CD14-positive monocyte (primary cell): Measurements from ENCODE around the gene MS4A15. TPM values are rescaled to one million over a fixed set of nuclear protein-coding genes. Genes with fewer than 3 reads are reported as not detected.
"Not testable (repeated sequence)": the region's sequence is repeated elsewhere in the genome, so short reads cannot be mapped to it uniquely, and the experiment has no call there.

Experiments used
- DNase-seq, 3 donors: peaks; one replicate each; pipeline ENCODE4 v3.0.0-alpha.2; 2011 to 2022
- H2AFZ ChIP-seq: 2 replicates; pipeline ENCODE4 v1.6.0; 2012; ENCODE audit warnings: mild to moderate bottlenecking, low read depth, low read length, inconsistent platforms; ENCODE audit not compliant: insufficient read depth, poor library complexity, severe bottlenecking
- H3K27ac ChIP-seq, 2 donors: 1 replicate in 1 of 2; 2 replicates in 1 of 2; pipeline ENCODE4 v1.5.1; 2012 to 2013; ENCODE audit warnings: low read length in 2 of 2, control low read depth in 1 of 2, inconsistent platforms in 1 of 2, low read depth in 1 of 2, mild to moderate bottlenecking in 1 of 2
- H3K27me3 ChIP-seq, 2 donors: one replicate each; pipeline versions ENCODE4 v1.6.0 to v1.6.1; 2011 to 2013; ENCODE audit warnings: low read length in 2 of 2; ENCODE audit not compliant: control insufficient read depth in 2 of 2, insufficient read depth in 2 of 2
- H3K36me3 ChIP-seq, 2 donors: replicated peaks in 1 of 2; 1 replicate in 1 of 2; 2 replicates in 1 of 2; pipeline versions ENCODE4 v1.5.1 to v1.6.1; 2012 to 2013; ENCODE audit warnings: low read length in 2 of 2, control low read depth in 1 of 2, inconsistent platforms in 1 of 2, mild to moderate bottlenecking in 1 of 2; ENCODE audit not compliant: insufficient read depth in 2 of 2, control insufficient read depth in 1 of 2
- H3K4me1 ChIP-seq, 2 donors: 1 replicate in 1 of 2; 2 replicates in 1 of 2; pipeline versions ENCODE4 v1.5.1 to v1.6.1; 2012 to 2013; ENCODE audit warnings: low read length in 2 of 2, control low read depth in 1 of 2, inconsistent platforms in 1 of 2, mild to moderate bottlenecking in 1 of 2, moderate library complexity in 1 of 2; ENCODE audit not compliant: insufficient read depth in 2 of 2, control insufficient read depth in 1 of 2
- H3K4me2 ChIP-seq: replicated peaks from 2 replicates; pipeline ENCODE3; 2012; ENCODE audit warnings: low read length, moderate library complexity, mild to moderate bottlenecking; ENCODE audit not compliant: poor library complexity, severe bottlenecking; ENCODE audit errors: extremely low read depth
- H3K4me3 ChIP-seq, 3 experiments: fragments of 200-600 bp in 1 of 3; sonication (generic) in 1 of 3; replicated peaks in 1 of 3; 1 replicate in 2 of 3; 2 replicates in 1 of 3; pipeline ENCODE4 v1.5.1; 2011 to 2013; ENCODE audit warnings: low read length in 3 of 3, mild to moderate bottlenecking in 3 of 3, control low read depth in 2 of 3, low read depth in 2 of 3, inconsistent platforms in 1 of 3, moderate library complexity in 1 of 3
- H3K79me2 ChIP-seq: 2 replicates; pipeline ENCODE4 v1.6.0; 2012; ENCODE audit warnings: mild to moderate bottlenecking, control low read depth, inconsistent platforms, low read length, moderate library complexity; ENCODE audit not compliant: insufficient read depth
- H3K9ac ChIP-seq: 2 replicates; pipeline ENCODE4 v1.6.0; 2017; ENCODE audit warnings: low read length, mild to moderate bottlenecking; ENCODE audit not compliant: insufficient read depth, poor library complexity, severe bottlenecking
- H3K9me3 ChIP-seq, 2 donors: replicated peaks in 1 of 2; 1 replicate in 1 of 2; 2 replicates in 1 of 2; pipeline versions ENCODE4 v1.5.1 to v1.6.1; 2012 to 2013; ENCODE audit warnings: low read length in 2 of 2, control low read depth in 1 of 2; ENCODE audit not compliant: control insufficient read depth in 1 of 2, insufficient read depth in 1 of 2
- H4K20me1 ChIP-seq: 2 replicates; pipeline ENCODE4 v1.6.0; 2012; ENCODE audit warnings: mild to moderate bottlenecking, low read length, control low read depth, moderate library complexity; ENCODE audit not compliant: insufficient read depth
- H3K27ac Mint-ChIP-seq, 7 donors: one replicate each; pipeline ENCODE4 v1.8.0; 2020; ENCODE audit warnings: mild to moderate bottlenecking in 7 of 7, mixed read lengths in 7 of 7, moderate library complexity in 6 of 7, inconsistent platforms in 2 of 7
- H3K27me3 Mint-ChIP-seq, 3 donors: one replicate each; pipeline ENCODE4 v1.8.0; 2021 to 2022; ENCODE audit warnings: low read depth in 3 of 3, mild to moderate bottlenecking in 3 of 3, mixed read lengths in 3 of 3, moderate library complexity in 3 of 3, inconsistent platforms in 1 of 3
- H3K36me3 Mint-ChIP-seq, 2 donors: one replicate each; pipeline ENCODE4 v1.8.0; 2020; ENCODE audit warnings: mixed read lengths in 2 of 2, inconsistent platforms in 1 of 2, mild to moderate bottlenecking in 1 of 2
- H3K4me1 Mint-ChIP-seq: one replicate; pipeline ENCODE4 v1.8.0; 2020; ENCODE audit warnings: mild to moderate bottlenecking, mixed read lengths
- H3K4me3 Mint-ChIP-seq, 2 donors: one replicate each; pipeline ENCODE4 v1.8.0; 2020; ENCODE audit warnings: mild to moderate bottlenecking in 2 of 2, mixed read lengths in 2 of 2, moderate library complexity in 1 of 2
- H3K9me3 Mint-ChIP-seq, 7 donors: one replicate each; pipeline ENCODE4 v1.8.0; 2020 to 2022; ENCODE audit warnings: mixed read lengths in 7 of 7, mild to moderate bottlenecking in 6 of 7, moderate library complexity in 6 of 7, inconsistent platforms in 2 of 7
- WGBS: methylation state at CpG from one replicate; pipeline ENCODE4 v1.1.5; 2013; ENCODE audit warnings: missing lambda C conversion rate; ENCODE audit not compliant: insufficient coverage; 5-methylcytosine and 5-hydroxymethylcytosine counted together
- intact Hi-C, 2 donors: fragments of 100-400 bp; cut with micrococcal nuclease; formaldehyde crosslinking; loops; one replicate each; pipeline versions ENCODE4 v1.15.0 to v1.15.1; 2023
- polyA plus RNA-seq, 3 donors: library from polyadenylated mRNA; depleted of rRNA in 1 of 3; unstranded in 2 of 3; stranded (reverse) in 1 of 3; fragments of 300-500 nt in 2 of 3; fragments of >200 nt in 1 of 3; fragmentation: Illumina TruSeq in 2 of 3; gene quantifications; 1 replicate in 2 of 3; 2 replicates in 1 of 3; pipeline ENCODE4 v1.2.3, GENCODE V29; 2012 to 2021
- TF ChIP-seq, protein P1 (sequence below): fragments of 200-600 bp; IDR thresholded peaks from one replicate; pipeline ENCODE4 v1.8.0; 2022; ENCODE audit warnings: antibody characterized with exemption, mild to moderate bottlenecking

MS4A15 gene
- polyA plus RNA-seq, 3 donors: not detected

DNA sequence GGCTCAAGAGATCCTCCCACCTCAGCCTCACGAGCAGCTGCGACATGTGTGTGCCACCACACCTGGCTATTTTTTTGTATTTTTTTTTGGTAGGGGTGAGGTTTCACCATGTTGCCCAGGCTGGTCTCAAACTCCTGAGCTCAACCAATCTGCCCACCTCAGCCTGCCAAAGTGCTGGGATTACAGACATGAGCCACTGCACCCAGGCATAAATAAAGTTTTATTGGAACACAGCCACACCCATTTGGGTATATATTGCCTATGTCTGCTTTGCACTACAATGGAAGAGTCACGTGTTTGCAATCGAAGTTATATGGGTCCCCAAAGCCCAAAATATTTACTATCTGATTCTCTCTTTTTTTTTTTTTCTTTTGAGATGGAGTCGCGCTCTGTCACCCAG lies 1.8 kb upstream of the MS4A15 start:
- Histone ChIP-seq H2AFZ (no peak overlapping the region), H3K9ac (no peak overlapping the region), H3K27ac (no peak overlapping the region), H3K4me1 (peaks cover 10% of the 10 kb centered on the region in 2 donors), H3K27me3 (peaks cover 2 to 5% of the 10 kb centered on the region in 2 donors), H3K36me3 (no peaks in the 10 kb centered on the region), H3K79me2 (no peaks in the 10 kb centered on the region), H3K9me3 (no peaks in the 10 kb centered on the region), H3K4me3 (no peak overlapping the region), H3K4me2 (no peak overlapping the region), H4K20me1 (no peaks in the 10 kb centered on the region)
- DNase-seq: no peak
- H3K4me1 Mint-ChIP-seq: peaks cover 14% of the 10 kb centered on the region
- H3K4me3 Mint-ChIP-seq: no peak overlapping the region
- WGBS: 100% methylated on average over 3 of the region's 6 CpGs
- H3K36me3 Mint-ChIP-seq: no peaks in the 10 kb centered on the region
- peaks cover 17 to 32% (median 28%) of the 10 kb centered on the region in 3 donors for H3K27me3 Mint-ChIP-seq
- intact Hi-C loops: no loop called here
- H3K9me3 Mint-ChIP-seq: peaks cover 0 to 5% (median 0%) of the 10 kb centered on the region in 7 donors
- H3K27ac Mint-ChIP-seq: no peak overlapping the region
- TF ChIP-seq, protein P1, sequence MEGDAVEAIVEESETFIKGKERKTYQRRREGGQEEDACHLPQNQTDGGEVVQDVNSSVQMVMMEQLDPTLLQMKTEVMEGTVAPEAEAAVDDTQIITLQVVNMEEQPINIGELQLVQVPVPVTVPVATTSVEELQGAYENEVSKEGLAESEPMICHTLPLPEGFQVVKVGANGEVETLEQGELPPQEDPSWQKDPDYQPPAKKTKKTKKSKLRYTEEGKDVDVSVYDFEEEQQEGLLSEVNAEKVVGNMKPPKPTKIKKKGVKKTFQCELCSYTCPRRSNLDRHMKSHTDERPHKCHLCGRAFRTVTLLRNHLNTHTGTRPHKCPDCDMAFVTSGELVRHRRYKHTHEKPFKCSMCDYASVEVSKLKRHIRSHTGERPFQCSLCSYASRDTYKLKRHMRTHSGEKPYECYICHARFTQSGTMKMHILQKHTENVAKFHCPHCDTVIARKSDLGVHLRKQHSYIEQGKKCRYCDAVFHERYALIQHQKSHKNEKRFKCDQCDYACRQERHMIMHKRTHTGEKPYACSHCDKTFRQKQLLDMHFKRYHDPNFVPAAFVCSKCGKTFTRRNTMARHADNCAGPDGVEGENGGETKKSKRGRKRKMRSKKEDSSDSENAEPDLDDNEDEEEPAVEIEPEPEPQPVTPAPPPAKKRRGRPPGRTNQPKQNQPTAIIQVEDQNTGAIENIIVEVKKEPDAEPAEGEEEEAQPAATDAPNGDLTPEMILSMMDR: no peak

DNA sequence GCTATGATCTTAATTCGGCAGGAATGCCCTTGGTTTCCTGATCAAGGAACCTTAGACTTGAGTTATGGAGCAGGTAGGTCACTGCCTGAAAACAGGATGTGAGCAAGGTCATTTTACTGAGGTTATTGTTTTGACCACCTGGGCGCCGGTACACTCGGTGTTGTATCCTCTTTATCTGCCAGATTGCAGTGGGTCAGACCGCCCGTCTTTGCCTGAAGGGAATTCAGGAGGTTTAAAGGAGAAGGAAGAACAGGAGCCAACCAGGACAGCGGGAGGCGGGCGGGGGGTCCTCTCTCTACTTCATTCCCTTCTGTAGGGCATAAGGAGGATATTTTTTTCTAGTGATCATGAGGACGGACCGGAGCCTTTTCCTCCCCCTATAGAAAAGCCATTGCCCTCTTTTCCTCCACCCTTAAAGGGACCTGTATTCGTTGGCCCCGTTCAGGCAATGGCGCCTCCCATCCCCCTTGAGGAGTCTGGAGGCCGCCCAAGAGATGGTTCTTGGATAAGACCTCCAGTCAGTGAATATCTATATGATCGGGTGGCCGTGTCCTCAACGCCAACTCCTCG lies 649 bp downstream of the MS4A15 start:
- peaks cover 0 to 5% (median 0%) of the 10 kb centered on the region in 7 donors for H3K9me3 Mint-ChIP-seq
- no peak overlapping the region for H3K4me3 Mint-ChIP-seq
- Histone ChIP-seq H3K4me3 (no peak overlapping the region), H3K27me3 (peaks cover 4 to 8% of the 10 kb centered on the region in 2 donors), H2AFZ (no peak overlapping the region), H3K4me1 (peaks cover 12% of the 10 kb centered on the region in 2 donors), H3K9me3 (no peaks in the 10 kb centered on the region), H4K20me1 (no peaks in the 10 kb centered on the region), H3K9ac (no peak overlapping the region), H3K27ac (no peak overlapping the region), H3K4me2 (no peak overlapping the region), H3K79me2 (no peaks in the 10 kb centered on the region), H3K36me3 (no peaks in the 10 kb centered on the region)
- H3K27ac Mint-ChIP-seq: no peak overlapping the region
- intact Hi-C loops: no loop called here
- DNase-seq: no peak
- H3K36me3 Mint-ChIP-seq: no peaks in the 10 kb centered on the region
- WGBS: 92% methylated on average over 9 of the region's 19 CpGs
- peaks cover 21% of the 10 kb centered on the region for H3K4me1 Mint-ChIP-seq
- H3K27me3 Mint-ChIP-seq: peaks cover 11 to 31% (median 27%) of the 10 kb centered on the region in 3 donors
- TF ChIP-seq, protein P1: no peak

DNA sequence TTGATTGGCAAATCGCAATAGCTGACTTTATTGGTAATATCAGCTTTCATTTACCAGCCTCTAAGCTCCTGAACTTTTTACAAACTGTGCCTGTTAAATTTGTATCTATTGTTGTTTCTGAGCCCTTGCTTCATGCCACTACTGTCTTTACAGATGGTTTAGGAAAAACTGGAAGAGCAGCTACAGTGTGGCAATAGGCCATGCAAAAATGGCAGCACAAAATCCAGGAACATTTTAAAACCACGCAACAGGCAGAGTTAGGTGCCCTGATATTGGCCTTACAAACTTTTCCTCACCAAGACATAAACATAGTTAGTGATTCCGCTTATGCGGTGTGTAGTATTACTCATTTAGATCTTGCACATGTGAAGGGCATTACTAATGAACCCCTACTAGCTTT lies 2.0 kb downstream of the MS4A15 start:
- H3K4me3 ChIP-seq, DNase-seq, H3K9me3 Mint-ChIP-seq, H3K27ac Mint-ChIP-seq, H3K9ac ChIP-seq, H3K36me3 ChIP-seq, H3K9me3 ChIP-seq, H4K20me1 ChIP-seq, H3K4me2 ChIP-seq, H2AFZ ChIP-seq, H3K27me3 ChIP-seq, H3K36me3 Mint-ChIP-seq, H3K27ac ChIP-seq, intact Hi-C loops, H3K79me2 ChIP-seq: not testable (repeated sequence)
- WGBS: no CpG with 5 or more reads among the region's 4 CpGs
- Mint-ChIP-seq H3K27me3 (peaks cover 11 to 25% (median 16%) of the 10 kb centered on the region in 3 donors), H3K4me1 (peaks cover 21% of the 10 kb centered on the region), H3K4me3 (peak overlapping the region in 1 of 2 donors; percentile 42)
- H3K4me1 ChIP-seq: peaks cover 12% of the 10 kb centered on the region in 2 donors
